H1 (cell line): Measurements from ENCODE around the gene OSBPL5. TPM values are rescaled to one million over a fixed set of nuclear protein-coding genes. Genes with fewer than 3 reads are reported as not detected.

Experiments
- CTCF ChIA-PET: fragments of 300-600 bp; sonication (Branson Sonifier 250); formaldehyde crosslinking; loops from one replicate; lab custom pipeline; 2021; ENCODE audit not compliant: partially characterized antibody; lab: Charles Lee
- POLR2A ChIA-PET: fragments of 300-600 bp; sonication (Branson Sonifier 250); formaldehyde crosslinking; loops from one replicate; lab custom pipeline; 2021; ENCODE audit warnings: inconsistent platforms; ENCODE audit not compliant: partially characterized antibody; lab: Charles Lee
- DNase-seq, 2 experiments: peaks; one replicate each; pipeline versions ENCODE4 v3.0.0 to v3.0.0-alpha.2; 2010 to 2022; ENCODE audit warnings: low spot score in 2 of 2, low read depth in 1 of 2, mixed read lengths in 1 of 2
- FAIRE-seq: peaks from 2 replicates; lab custom pipeline; 2011; peaks lifted over from hg19 to GRCh38; lab: Jason Lieb, UNC
- H2AFZ ChIP-seq: 2 replicates; pipeline ENCODE4 v1.8.1; 2012; ENCODE audit warnings: low read length, inconsistent platforms
- H2AK5ac ChIP-seq: 2 replicates; pipeline ENCODE4 v1.6.1; 2013; ENCODE audit warnings: low read depth, low read length
- H2BK120ac ChIP-seq: replicated peaks from 2 replicates; pipeline ENCODE3; 2013; ENCODE audit warnings: low read depth, low read length, inconsistent platforms
- H2BK12ac ChIP-seq: 2 replicates; pipeline ENCODE4 v1.6.1; 2013; ENCODE audit warnings: low read depth, low read length
- H2BK15ac ChIP-seq: 2 replicates; pipeline ENCODE4 v1.6.1; 2013; ENCODE audit warnings: low read length
- H2BK20ac ChIP-seq: 2 replicates; pipeline ENCODE4 v1.6.1; 2013; ENCODE audit warnings: low read length
- H2BK5ac ChIP-seq: 2 replicates; pipeline ENCODE4 v1.6.1; 2013; ENCODE audit warnings: low read depth, low read length
- H3K14ac ChIP-seq: 2 replicates; pipeline ENCODE4 v1.6.1; 2013; ENCODE audit warnings: inconsistent platforms; ENCODE audit not compliant: insufficient read length
- H3K18ac ChIP-seq: 2 replicates; pipeline ENCODE4 v1.6.1; 2013; ENCODE audit warnings: low read length; ENCODE audit errors: extremely low read depth
- H3K23ac ChIP-seq: 2 replicates; pipeline ENCODE4 v1.6.1; 2013; ENCODE audit warnings: inconsistent platforms; ENCODE audit not compliant: insufficient read length
- H3K23me2 ChIP-seq: 2 replicates; pipeline ENCODE4 v1.6.1; 2013; ENCODE audit warnings: low read depth, low read length
- H3K27ac ChIP-seq: 2 replicates; pipeline ENCODE4 v1.6.1; 2011; ENCODE audit warnings: low read depth, low read length, inconsistent platforms
- H3K27me3 ChIP-seq, 4 experiments: replicated peaks in 1 of 4; 1 replicate in 1 of 4; 2 replicates in 3 of 4; pipeline versions ENCODE4 v1.6.1 to v1.8.1; 2011 to 2013; ENCODE audit warnings: low read length in 3 of 4, mild to moderate bottlenecking in 3 of 4, inconsistent platforms in 2 of 4, mixed read lengths in 2 of 4, moderate library complexity in 1 of 4; ENCODE audit not compliant: control insufficient read depth in 3 of 4, insufficient read depth in 3 of 4; ENCODE audit errors: extremely low read depth in 1 of 4
- H3K36me3 ChIP-seq, 4 experiments: 2 replicates each; pipeline versions ENCODE4 v1.6.1 to v1.8.1; 2011 to 2013; ENCODE audit warnings: mild to moderate bottlenecking in 4 of 4, low read length in 3 of 4, moderate library complexity in 2 of 4, control low read depth in 1 of 4, inconsistent platforms in 1 of 4; ENCODE audit not compliant: insufficient read depth in 4 of 4, control insufficient read depth in 2 of 4
- H3K4ac ChIP-seq: replicated peaks from 2 replicates; pipeline ENCODE3; 2013; ENCODE audit warnings: low read length, low read depth, mixed read lengths, inconsistent platforms; ENCODE audit not compliant: insufficient read length
- H3K4me1 ChIP-seq, 4 experiments: replicated peaks in 1 of 4; 1 replicate in 1 of 4; 2 replicates in 3 of 4; pipeline versions ENCODE4 v1.6.1 to v1.8.1; 2011 to 2013; ENCODE audit warnings: low read length in 3 of 4, inconsistent platforms in 2 of 4, mixed read lengths in 1 of 4; ENCODE audit not compliant: insufficient read depth in 4 of 4, control insufficient read depth in 3 of 4
- H3K4me2 ChIP-seq, 2 experiments: 2 replicates each; pipeline versions ENCODE4 v1.6.1 to v1.8.1; 2011 to 2013; ENCODE audit warnings: low read depth in 2 of 2, low read length in 2 of 2, control low read depth in 1 of 2, inconsistent platforms in 1 of 2, mild to moderate bottlenecking in 1 of 2; ENCODE audit not compliant: insufficient read depth in 1 of 2
- H3K4me3 ChIP-seq, 4 experiments: fragments of 200-600, 300-600 bp in 1 of 4; sonication (generic), shearing (Covaris generic), sonication (Bioruptor Twin) in 1 of 4; 2 replicates each; pipeline versions ENCODE4 v1.5.1 to v1.8.1; 2011 to 2016; ENCODE audit warnings: low read length in 4 of 4, low read depth in 3 of 4, control low read depth in 2 of 4, inconsistent platforms in 2 of 4, mild to moderate bottlenecking in 2 of 4, mixed read lengths in 1 of 4, moderate library complexity in 1 of 4; ENCODE audit not compliant: insufficient read depth in 2 of 4; ENCODE audit errors: extremely low read depth in 1 of 4
- H3K56ac ChIP-seq: replicated peaks from 2 replicates; pipeline ENCODE3; 2013; ENCODE audit warnings: low read depth, mild to moderate bottlenecking, mixed read lengths, low read length, inconsistent platforms; ENCODE audit not compliant: insufficient read length
- H3K79me1 ChIP-seq: 2 replicates; pipeline ENCODE4 v1.6.1; 2013; ENCODE audit warnings: low read depth, low read length, control low read depth
- H3K79me2 ChIP-seq, 2 experiments: 2 replicates each; pipeline versions ENCODE4 v1.6.1 to v1.8.1; 2012 to 2013; ENCODE audit warnings: low read length in 2 of 2, mild to moderate bottlenecking in 2 of 2, inconsistent platforms in 1 of 2; ENCODE audit not compliant: insufficient read depth in 2 of 2, control insufficient read depth in 1 of 2
- H3K9ac ChIP-seq, 4 experiments: replicated peaks in 1 of 4; 1 replicate in 1 of 4; 2 replicates in 3 of 4; pipeline versions ENCODE4 v1.6.1 to v1.8.1; 2011 to 2013; ENCODE audit warnings: low read depth in 3 of 4, low read length in 3 of 4, control low read depth in 2 of 4, mild to moderate bottlenecking in 2 of 4, moderate library complexity in 2 of 4, inconsistent platforms in 1 of 4; ENCODE audit errors: extremely low read depth in 1 of 4
- H3K9me3 ChIP-seq, 2 experiments: 2 replicates each; pipeline versions ENCODE4 v1.6.1 to v1.8.1; 2012 to 2013; ENCODE audit warnings: mild to moderate bottlenecking in 2 of 2, moderate library complexity in 2 of 2, control low read depth in 1 of 2, inconsistent platforms in 1 of 2, low read depth in 1 of 2, low read length in 1 of 2, mixed read lengths in 1 of 2; ENCODE audit not compliant: insufficient read depth in 2 of 2
- H4K20me1 ChIP-seq, 2 experiments: replicated peaks in 1 of 2; 2 replicates each; pipeline versions ENCODE3 to v1.8.1; 2011 to 2013; ENCODE audit warnings: inconsistent platforms in 2 of 2, low read length in 2 of 2, mild to moderate bottlenecking in 1 of 2; ENCODE audit not compliant: insufficient read depth in 2 of 2, control insufficient read depth in 1 of 2
- H4K5ac ChIP-seq: 2 replicates; pipeline ENCODE4 v1.6.1; 2013; ENCODE audit warnings: low read length, low read depth, mixed read lengths, inconsistent platforms; ENCODE audit not compliant: insufficient read length
- H4K8ac ChIP-seq: 2 replicates; pipeline ENCODE4 v1.8.0; 2013; ENCODE audit warnings: mild to moderate bottlenecking, moderate library complexity, low read length, inconsistent platforms; ENCODE audit not compliant: insufficient read depth; ENCODE audit errors: extremely low read depth
- H4K91ac ChIP-seq: replicated peaks from 2 replicates; pipeline ENCODE3; 2013; ENCODE audit warnings: low read length, mixed read lengths, inconsistent platforms; ENCODE audit not compliant: insufficient read length
- BACH1 ChIP-seq: IDR thresholded peaks from 2 replicates; pipeline ENCODE4 v1.6.1; 2012; ENCODE audit warnings: low read length, improper control_type of control experiment
- CEBPB ChIP-seq: IDR thresholded peaks from 2 replicates; pipeline ENCODE4 v1.6.1; 2012; ENCODE audit warnings: low read depth, low read length
- GABPA ChIP-seq: IDR thresholded peaks from 2 replicates; pipeline ENCODE4 v1.6.1; 2011; ENCODE audit warnings: mild to moderate bottlenecking, low read length, moderate library complexity, borderline replicate concordance; ENCODE audit not compliant: insufficient read depth
- HDAC6 ChIP-seq: IDR thresholded peaks from one replicate; pipeline ENCODE4 v1.7.1; 2012; ENCODE audit warnings: low read depth, mild to moderate bottlenecking, inconsistent platforms, low read length, moderate library complexity
- JUND ChIP-seq: IDR thresholded peaks from 2 replicates; pipeline ENCODE4 v1.6.1; 2011; ENCODE audit warnings: mild to moderate bottlenecking, improper control_type of control experiment, low read length
- KDM4A ChIP-seq: IDR thresholded peaks from one replicate; pipeline ENCODE4 v1.7.1; 2012; ENCODE audit warnings: low read depth, mild to moderate bottlenecking, moderate library complexity, low read length, inconsistent platforms; ENCODE audit not compliant: severe bottlenecking
- MAFK ChIP-seq: IDR thresholded peaks from 2 replicates; pipeline ENCODE4 v1.6.1; 2012; ENCODE audit warnings: low read depth, mild to moderate bottlenecking, improper control_type of control experiment, low read length
- POU5F1 ChIP-seq: IDR thresholded peaks from 2 replicates; pipeline ENCODE4 v1.6.1; 2011; ENCODE audit warnings: low read depth, mild to moderate bottlenecking, low read length, moderate library complexity
- RBBP5 ChIP-seq: IDR thresholded peaks from 2 replicates; pipeline ENCODE4 v1.7.1; 2012; ENCODE audit warnings: low read depth, mild to moderate bottlenecking, inconsistent platforms, low read length, moderate library complexity, borderline replicate concordance
- RFX5 ChIP-seq: IDR thresholded peaks from 2 replicates; pipeline ENCODE4 v1.6.1; 2011; ENCODE audit warnings: low read depth, low read length, improper control_type of control experiment, borderline replicate concordance
- SAP30 ChIP-seq: fragments of 300-600 bp; sonication (generic); IDR thresholded peaks from 2 replicates; pipeline ENCODE4 v1.7.1; 2012; ENCODE audit warnings: low read length, moderate library complexity, mild to moderate bottlenecking, inconsistent platforms; ENCODE audit not compliant: insufficient read depth, insufficient replicate concordance
- TCF12 ChIP-seq: IDR thresholded peaks from 2 replicates; pipeline ENCODE4 v1.6.1; 2011; ENCODE audit warnings: low read depth, mild to moderate bottlenecking, low read length
- WGBS, 2 experiments: shearing (Covaris generic) in 1 of 2; methylation state at CpG; one replicate each; pipeline versions ENCODE4 v1.1.6 to v1.1.7; 2013 to 2015; ENCODE audit warnings: low lambda C conversion rate in 2 of 2, mixed read lengths in 2 of 2, inconsistent platforms in 1 of 2, low coverage in 1 of 2, missing lambda C conversion rate in 1 of 2; ENCODE audit not compliant: insufficient replicate concordance in 2 of 2, insufficient coverage in 1 of 2, insufficient read length in 1 of 2; ENCODE audit errors: extremely low coverage in 1 of 2, missing lambda C conversion rate in 1 of 2; 5-methylcytosine and 5-hydroxymethylcytosine counted together
- polyA plus RNA-seq, 7 experiments: library from polyadenylated mRNA; depleted of rRNA in 3 of 7; stranded (reverse) in 5 of 7; unstranded in 2 of 7; fragments of >200 nt in 5 of 7; fragments of 200-250 nt in 2 of 7; gene quantifications; 1 replicate in 5 of 7; 2 replicates in 1 of 7; 4 replicates in 1 of 7; pipeline versions ENCODE4 v1.2.1 to v1.2.3, GENCODE V29; 2011 to 2013; ENCODE audit warnings: missing spikeins in 2 of 7, mixed read lengths in 2 of 7
- total RNA-seq: library from RNA; stranded (reverse); fragmentation: NEBNext Ultra II Directional; extraction: Animal tissue kit (Norgen Biotek cat#: 25700); gene quantifications from 2 replicates; pipeline ENCODE4 v1.2.1, GENCODE V29; 2021
- TF ChIP-seq, protein P1 (sequence below): IDR thresholded peaks from 2 replicates; pipeline ENCODE4 v1.6.1; 2011; ENCODE audit warnings: low read length, improper control_type of control experiment

OSBPL5 gene
- total and polyA plus RNA-seq, 2 of the 8 experiments (the other 6 are each of a cell fraction or from before 2014, with no cell fraction given), result 3.4 to 9.9 TPM

DNA sequence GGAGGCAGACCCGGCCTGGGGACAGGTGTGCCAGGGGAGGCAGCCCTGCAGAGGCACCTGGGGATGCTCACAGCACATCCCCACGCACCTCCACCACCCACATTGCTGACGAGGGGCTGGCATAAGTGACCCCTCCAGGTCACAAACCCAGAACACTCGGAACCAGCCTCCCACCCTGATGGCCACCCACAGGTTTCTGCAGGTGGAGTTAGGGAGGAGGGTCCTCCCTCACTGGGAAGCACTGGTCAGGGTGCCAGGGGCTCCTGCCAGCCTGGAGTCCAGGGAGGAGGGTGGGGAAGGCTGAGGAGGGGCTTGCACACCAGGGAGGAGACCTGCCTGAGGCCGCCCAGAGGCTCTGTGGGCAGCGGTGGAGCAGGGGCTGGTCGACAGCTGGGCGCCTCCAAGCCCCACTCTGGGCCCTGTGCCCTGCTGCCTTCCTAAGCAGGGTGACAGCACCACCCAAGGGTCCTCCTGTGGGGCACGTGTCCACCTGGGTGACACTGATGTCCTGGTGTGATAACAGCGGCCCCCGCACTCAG is 56.9 kb downstream of the OSBPL5 start:
- Histone ChIP-seq H3K4me1 (peaks cover 0 to 16% (median 8%) of the 10 kb centered on the region in 4 experiments; a peak in 5 of 7 replicates), H4K20me1 (peaks cover 0 to 4% of the 10 kb centered on the region in 2 experiments), H3K27me3 (no peaks in the 10 kb centered on the region; a peak in 2 of 7 replicates), H4K91ac (peak overlapping the region; percentile 65), H3K4me2 (no peak overlapping the region), H2AK5ac (no peak overlapping the region), H3K36me3 (peaks cover 0 to 3% (median 0%) of the 10 kb centered on the region in 4 experiments; a peak in 1 of 8 replicates), H3K14ac (no peak overlapping the region), H3K79me1 (no peaks in the 10 kb centered on the region), H3K4me3 (no peak overlapping the region), H4K8ac (no peak overlapping the region; the same call in 1 of the 2 replicates), H2BK15ac (no peak overlapping the region), H2BK120ac (no peak overlapping the region), H3K18ac (no peak overlapping the region), H3K23me2 (no peaks in the 10 kb centered on the region), H4K5ac (no peak overlapping the region), H2BK12ac (no peak overlapping the region), H3K4ac (no peak overlapping the region), H3K27ac (no peak overlapping the region), H2AFZ (no peak overlapping the region), H2BK20ac (no peak overlapping the region), H3K9me3 (peaks cover under 1 to 16% of the 10 kb centered on the region in 2 experiments), H3K23ac (no peak overlapping the region), H3K9ac (no peak overlapping the region), H3K79me2 (no peaks in the 10 kb centered on the region), H3K56ac (no peak overlapping the region), H2BK5ac (no peak overlapping the region)
- ChIA-PET POLR2A (no interaction called here), CTCF (interaction anchor here (1.0 to 4.7 kb wide), 10 partner anchors 11 to 110 kb away, joined by 3 to 36 read pairs (median 15); no protein-coding TSS in a partner anchor)
- DNase-seq, result peak in 1 of 2 experiments; percentile 47
- FAIRE-seq, result no peak
- WGBS, 2 experiments, result 77% methylated on average over 9 of the region's 11 CpGs; no CpG with 5 or more reads in 1 of the 2 experiments
- TF ChIP-seq RBBP5 (no peak), CEBPB (no peak), SAP30 (no peak), TCF12 (no peak), HDAC6 (no peak), POU5F1 (no peak), GABPA (no peak), RFX5 (no peak), KDM4A (no peak), MAFK (no peak), BACH1 (no peak), JUND (no peak)
- TF ChIP-seq, protein P1, sequence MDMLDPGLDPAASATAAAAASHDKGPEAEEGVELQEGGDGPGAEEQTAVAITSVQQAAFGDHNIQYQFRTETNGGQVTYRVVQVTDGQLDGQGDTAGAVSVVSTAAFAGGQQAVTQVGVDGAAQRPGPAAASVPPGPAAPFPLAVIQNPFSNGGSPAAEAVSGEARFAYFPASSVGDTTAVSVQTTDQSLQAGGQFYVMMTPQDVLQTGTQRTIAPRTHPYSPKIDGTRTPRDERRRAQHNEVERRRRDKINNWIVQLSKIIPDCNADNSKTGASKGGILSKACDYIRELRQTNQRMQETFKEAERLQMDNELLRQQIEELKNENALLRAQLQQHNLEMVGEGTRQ, result no peak
- TF ChIP-seq, all 59 proteins: peak for 0
